ENCODE results near the gene SPTBN2. TPM values are rescaled to one million over a fixed set of nuclear protein-coding genes. Genes with fewer than 3 reads are reported as not detected.

The SPTBN2 gene
- total RNA-seq, 2 experiments from 2014 or later: not detected

DNA sequence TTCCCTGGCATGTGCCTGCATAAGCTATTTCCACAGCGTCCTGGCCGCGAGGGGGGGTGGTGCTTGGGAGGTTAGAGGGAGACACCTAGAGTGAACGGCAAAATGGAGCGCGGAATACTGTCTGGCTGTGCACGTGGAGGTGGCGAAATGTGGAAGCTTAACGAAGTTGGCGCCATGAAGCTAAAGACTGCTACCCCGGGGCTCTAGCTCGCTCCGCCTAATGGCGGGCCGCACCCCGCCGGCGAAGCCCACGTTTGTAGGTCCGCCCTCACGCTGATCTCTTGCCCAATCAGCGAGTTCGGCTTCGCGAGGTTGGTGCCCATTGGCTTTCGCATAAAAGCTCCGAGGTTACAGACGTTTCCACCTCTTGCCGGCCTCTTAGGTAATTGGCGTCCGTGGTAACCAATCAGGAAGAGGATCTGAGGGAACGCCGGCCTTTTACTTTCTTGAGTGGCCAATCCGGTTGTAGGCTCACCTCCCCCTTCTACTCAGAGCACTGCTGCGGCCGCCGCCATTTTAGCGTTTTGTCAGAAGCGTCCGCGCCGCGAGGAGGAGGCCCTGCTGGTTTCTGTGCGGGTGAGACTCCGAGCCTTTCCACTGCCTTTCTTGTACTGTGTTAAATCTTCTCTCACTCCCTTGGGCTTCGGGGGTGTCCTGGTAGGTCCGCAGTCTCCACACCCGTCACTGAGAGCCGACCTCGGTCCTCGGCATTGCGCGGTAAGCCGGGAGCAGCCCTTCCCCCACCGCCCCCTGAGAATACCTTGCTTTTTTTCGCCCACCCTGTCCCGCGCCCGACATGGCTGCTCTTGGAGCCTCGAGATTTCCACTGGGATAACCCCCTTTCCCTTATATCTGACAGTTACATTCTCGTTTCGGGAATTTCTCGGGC is 90.6 kb downstream of the SPTBN2 start, which contains the start of gene RBM4:
Gene RBM4, plus strand, starts transcription at position 527 of the 889 bp plus-strand sequence. CDS start 1,009 bp downstream, outside the sequence.
- H3K27ac Mint-ChIP-seq: peak within 1 kb of the TSS; percentile 89
- H3K4me1 Mint-ChIP-seq (ENCODE audit: low read depth): peaks cover 73% of the 10 kb centered on the region
- H3K27me3 ChIP-seq (ENCODE audit: control insufficient read depth in 1 of 2, insufficient read depth in 2 of 2, low read length in 2 of 2): no peaks in the 10 kb centered on the region
- H3K4me3 ChIP-seq (ENCODE audit: low read length): peak within 1 kb of the TSS; percentile 82
- TF ChIP-seq, protein P1, sequence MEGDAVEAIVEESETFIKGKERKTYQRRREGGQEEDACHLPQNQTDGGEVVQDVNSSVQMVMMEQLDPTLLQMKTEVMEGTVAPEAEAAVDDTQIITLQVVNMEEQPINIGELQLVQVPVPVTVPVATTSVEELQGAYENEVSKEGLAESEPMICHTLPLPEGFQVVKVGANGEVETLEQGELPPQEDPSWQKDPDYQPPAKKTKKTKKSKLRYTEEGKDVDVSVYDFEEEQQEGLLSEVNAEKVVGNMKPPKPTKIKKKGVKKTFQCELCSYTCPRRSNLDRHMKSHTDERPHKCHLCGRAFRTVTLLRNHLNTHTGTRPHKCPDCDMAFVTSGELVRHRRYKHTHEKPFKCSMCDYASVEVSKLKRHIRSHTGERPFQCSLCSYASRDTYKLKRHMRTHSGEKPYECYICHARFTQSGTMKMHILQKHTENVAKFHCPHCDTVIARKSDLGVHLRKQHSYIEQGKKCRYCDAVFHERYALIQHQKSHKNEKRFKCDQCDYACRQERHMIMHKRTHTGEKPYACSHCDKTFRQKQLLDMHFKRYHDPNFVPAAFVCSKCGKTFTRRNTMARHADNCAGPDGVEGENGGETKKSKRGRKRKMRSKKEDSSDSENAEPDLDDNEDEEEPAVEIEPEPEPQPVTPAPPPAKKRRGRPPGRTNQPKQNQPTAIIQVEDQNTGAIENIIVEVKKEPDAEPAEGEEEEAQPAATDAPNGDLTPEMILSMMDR (IDR thresholded peaks at IDR 0.05): no peak
- intact Hi-C loops (cut with DNase I, micrococcal nuclease): loop anchor here (1.0 to 2.0 kb wide), 5 partner anchors 19 to 60 kb away; partner anchors contain the start of genes CCDC87 (in 2 of the 2), CCS (in 2 of the 2), RBM4B (in 2 of the 2) and RBM14 (in 1 of the 2)
- CTCF ChIA-PET: interaction anchor here (0.8 to 5.4 kb wide), 7 partner anchors 8 to 46 kb away, joined by 3 to 47 read pairs (median 4); partner anchors contain the start of genes CCDC87, CCS, RBM14 and RBM4B
- peak; percentile 89 for ATAC-seq (ENCODE audit: poor library complexity)
- H3K9me3 Mint-ChIP-seq: no peaks in the 10 kb centered on the region
- H3K4me3 Mint-ChIP-seq: peak within 1 kb of the TSS; percentile 97
- POLR2A ChIA-PET: interaction anchor here (0.6 to 15.8 kb wide), 39 partner anchors 9 to 1860 kb away, joined by 3 to 511 read pairs (median 6); partner anchors contain the start of genes ACTN3, CCDC87, CCS and CTSF
- peak within 1 kb of the TSS; percentile 94 for H3K27ac ChIP-seq (ENCODE audit: low read depth in 1 of 2, low read length in 2 of 2)
- peaks cover 62% of the 10 kb centered on the region for H3K4me1 ChIP-seq (ENCODE audit: insufficient read depth, low read length)
- peaks cover 40% of the 10 kb centered on the region for H3K36me3 ChIP-seq (ENCODE audit: insufficient read depth, low read length)
- peaks cover 74% of the 10 kb centered on the region for H3K36me3 Mint-ChIP-seq (ENCODE audit: low read depth)
- peak; percentile 90 to 99 (median 94) for DNase-seq
- H3K27me3 Mint-ChIP-seq: no peaks in the 10 kb centered on the region
- H3K9me3 ChIP-seq (ENCODE audit: control insufficient read depth in 1 of 2, insufficient read depth in 1 of 2, low read length in 2 of 2): no peaks in the 10 kb centered on the region

DNA sequence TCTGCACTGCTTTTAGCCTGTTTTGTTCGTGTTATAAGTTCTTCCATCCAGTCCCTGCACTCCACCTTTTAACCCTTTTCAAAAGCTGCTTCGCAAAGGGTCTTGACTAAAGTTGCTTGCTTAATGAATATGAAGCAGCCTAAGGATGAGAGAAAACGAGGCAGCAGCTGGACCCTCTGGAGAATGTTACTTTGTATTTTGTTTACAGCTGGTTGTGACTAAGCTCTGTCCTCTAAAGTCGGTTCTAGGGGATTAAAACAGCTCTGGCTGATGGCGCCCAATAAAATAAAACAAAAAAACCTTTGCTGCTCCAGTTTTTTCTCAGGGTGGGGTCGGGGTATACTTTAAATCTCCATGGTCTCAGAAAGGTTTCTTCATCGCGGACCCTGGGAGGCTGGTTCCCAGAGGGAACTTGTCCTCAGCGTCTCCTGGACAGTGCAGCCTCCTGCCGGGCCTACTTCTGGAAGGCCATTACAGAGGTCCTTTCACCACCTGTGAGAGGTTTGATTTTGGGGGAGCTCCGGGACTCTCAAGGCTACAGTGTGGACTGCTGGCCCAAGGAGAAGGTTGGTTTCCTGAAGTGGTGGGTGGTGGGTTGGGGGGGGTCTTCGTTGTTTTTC is 91.3 kb downstream of the SPTBN2 start:
- DNase-seq: no peak
- CTCF ChIA-PET: interaction anchor here (0.9 to 5.4 kb wide), 6 partner anchors 11 to 45 kb away, joined by 3 to 47 read pairs (median 8); partner anchors contain the start of genes CCDC87, CCS, RBM14 and RBM4B
- Histone ChIP-seq H3K36me3 (ENCODE audit: insufficient read depth, low read length) (peaks cover 33% of the 10 kb centered on the region), H3K4me3 (ENCODE audit: low read length) (peak overlapping the region; percentile 82), H3K27me3 (ENCODE audit: control insufficient read depth in 1 of 2, insufficient read depth in 2 of 2, low read length in 2 of 2) (no peaks in the 10 kb centered on the region), H3K4me1 (ENCODE audit: insufficient read depth, low read length) (peaks cover 59% of the 10 kb centered on the region), H3K9me3 (ENCODE audit: control insufficient read depth in 1 of 2, insufficient read depth in 1 of 2, low read length in 2 of 2) (no peaks in the 10 kb centered on the region), H3K27ac (ENCODE audit: low read depth in 1 of 2, low read length in 2 of 2) (peak overlapping the region; percentile 68 to 73)
- POLR2A ChIA-PET: interaction anchor here (0.6 to 15.8 kb wide), 35 partner anchors 9 to 1859 kb away, joined by 3 to 511 read pairs (median 7); partner anchors contain the start of genes ACTN3, CCDC87, CCS and CTSF
- TF ChIP-seq, protein P1 (IDR thresholded peaks at IDR 0.05): no peak
- intact Hi-C loops (cut with DNase I, micrococcal nuclease): loop anchor here (1.0 to 2.0 kb wide), 5 partner anchors 18 to 59 kb away; partner anchors contain the start of genes CCDC87 (in 2 of the 2), CCS (in 2 of the 2), RBM4B (in 2 of the 2) and RBM14 (in 1 of the 2)
- Mint-ChIP-seq H3K9me3 (no peaks in the 10 kb centered on the region), H3K27me3 (no peaks in the 10 kb centered on the region), H3K36me3 (ENCODE audit: low read depth) (peaks cover 73% of the 10 kb centered on the region), H3K4me1 (ENCODE audit: low read depth) (peaks cover 65% of the 10 kb centered on the region), H3K27ac (peak overlapping the region; percentile 89), H3K4me3 (peak overlapping the region; percentile 97)
- no peak for ATAC-seq (ENCODE audit: poor library complexity)

DNA sequence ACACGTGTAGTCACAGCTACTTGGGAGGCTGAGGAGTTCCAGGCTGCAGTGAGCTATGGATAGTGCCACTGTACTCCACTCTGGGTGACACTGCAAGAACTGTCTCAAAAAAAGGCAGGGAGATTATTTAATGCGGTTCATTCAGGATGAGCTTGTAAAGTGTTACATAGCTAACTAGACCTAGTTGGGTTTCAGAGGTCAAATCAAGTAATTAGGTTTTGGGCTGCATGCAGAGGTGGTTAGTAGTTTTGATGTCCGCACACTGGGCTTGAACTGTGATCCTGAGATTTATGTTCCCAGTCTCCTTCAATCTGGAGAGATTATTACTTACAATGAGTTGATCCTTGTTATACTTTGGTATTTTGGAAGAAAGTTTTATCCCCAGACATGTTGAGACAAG is 92.6 kb downstream of the SPTBN2 start:
- POLR2A ChIA-PET: interaction anchor here (15.8 kb wide), 1 partner anchor 13 kb away, joined by 511 read pairs; the partner anchor contains the start of gene RBM14
- DNase-seq: no peak
- Mint-ChIP-seq H3K9me3 (no peaks in the 10 kb centered on the region), H3K4me1 (ENCODE audit: low read depth) (peaks cover 60% of the 10 kb centered on the region), H3K27ac (no peak overlapping the region), H3K27me3 (no peaks in the 10 kb centered on the region), H3K36me3 (ENCODE audit: low read depth) (peaks cover 71% of the 10 kb centered on the region), H3K4me3 (no peak overlapping the region)
- H3K9me3 ChIP-seq (ENCODE audit: control insufficient read depth in 1 of 2, insufficient read depth in 1 of 2, low read length in 2 of 2): no peaks in the 10 kb centered on the region
- no peak overlapping the region for H3K27ac ChIP-seq (ENCODE audit: low read depth in 1 of 2, low read length in 2 of 2)
- H3K4me1 ChIP-seq (ENCODE audit: insufficient read depth, low read length): peaks cover 61% of the 10 kb centered on the region
- H3K36me3 ChIP-seq (ENCODE audit: insufficient read depth, low read length): peaks cover 20% of the 10 kb centered on the region
- CTCF ChIA-PET: interaction anchor here (1.1 to 5.4 kb wide), 4 partner anchors 13 to 44 kb away, joined by 3 to 47 read pairs (median 8); partner anchors contain the start of genes CCDC87, CCS and RBM14
- H3K4me3 ChIP-seq (ENCODE audit: low read length): no peak overlapping the region
- intact Hi-C loops (cut with DNase I, micrococcal nuclease): no loop called here
- no peak for ATAC-seq (ENCODE audit: poor library complexity)
- TF ChIP-seq, protein P1 (IDR thresholded peaks at IDR 0.05): no peak
- no peaks in the 10 kb centered on the region for H3K27me3 ChIP-seq (ENCODE audit: control insufficient read depth in 1 of 2, insufficient read depth in 2 of 2, low read length in 2 of 2)

Measured in CD4-positive, alpha-beta T cell (primary cell).